ENCODE data around the gene MYPOP.

The MYPOP gene

DNA sequence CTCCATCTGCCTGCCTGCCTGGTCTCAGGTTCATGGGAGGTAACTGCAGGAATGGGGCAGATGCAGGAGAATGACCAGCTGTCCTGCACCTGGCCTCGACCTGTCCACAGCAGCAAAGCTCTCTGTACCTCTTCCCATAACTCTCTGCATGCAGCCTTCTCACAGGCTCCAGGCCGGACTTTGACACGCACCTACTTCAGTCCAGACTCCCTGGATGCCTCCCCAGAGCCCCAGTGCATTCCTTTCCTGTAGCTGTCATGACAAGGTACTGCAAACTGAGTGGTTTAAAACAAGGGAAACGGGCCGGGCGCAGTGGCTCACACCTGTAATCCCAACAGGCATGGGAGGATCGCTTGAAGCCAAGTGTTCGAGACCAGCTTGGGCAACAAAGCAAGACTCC, 8.9 kb upstream of the MYPOP start:
- H3K9me3 ChIP-seq (ENCODE audit: control insufficient read depth in 1 of 2, low read length in 2 of 2) = no peaks in the 10 kb centered on the region
- no peak overlapping the region for H3K4me3 ChIP-seq (ENCODE audit: low read depth in 1 of 2, low read length in 2 of 2)
- no peak overlapping the region for H3K9ac ChIP-seq (ENCODE audit: low read depth in 1 of 2, low read length in 2 of 2)
- peaks cover 0 to 3% of the 10 kb centered on the region in 2 donors for H3K27me3 ChIP-seq (ENCODE audit: control insufficient read depth in 1 of 2, insufficient read depth in 2 of 2, low read length in 2 of 2)
- H3K27ac ChIP-seq (ENCODE audit: low read depth, low read length) = no peak overlapping the region
- H3K4me1 ChIP-seq (ENCODE audit: control insufficient read depth in 1 of 2, insufficient read depth in 2 of 2, low read length in 2 of 2) = no peaks in the 10 kb centered on the region
- no peaks in the 10 kb centered on the region for H3K36me3 ChIP-seq (ENCODE audit: control insufficient read depth in 1 of 2, insufficient read depth in 2 of 2, low read length in 2 of 2)

GRCh38 chr19:45908956-45909355, 6.5 kb upstream of the MYPOP start:
- Histone ChIP-seq H3K9ac (ENCODE audit: low read depth in 1 of 2, low read length in 2 of 2) (no peak overlapping the region), H3K27ac (ENCODE audit: low read depth, low read length) (no peak overlapping the region), H3K27me3 (ENCODE audit: control insufficient read depth in 1 of 2, insufficient read depth in 2 of 2, low read length in 2 of 2) (no peaks in the 10 kb centered on the region), H3K36me3 (ENCODE audit: control insufficient read depth in 1 of 2, insufficient read depth in 2 of 2, low read length in 2 of 2) (no peaks in the 10 kb centered on the region), H3K4me1 (ENCODE audit: control insufficient read depth in 1 of 2, insufficient read depth in 2 of 2, low read length in 2 of 2) (no peaks in the 10 kb centered on the region), H3K4me3 (ENCODE audit: low read depth in 1 of 2, low read length in 2 of 2) (no peak overlapping the region), H3K9me3 (ENCODE audit: control insufficient read depth in 1 of 2, low read length in 2 of 2) (no peaks in the 10 kb centered on the region)

GRCh38 chr19:45906221-45906620, 3.8 kb upstream of the MYPOP start:
- no peaks in the 10 kb centered on the region for H3K27me3 ChIP-seq (ENCODE audit: control insufficient read depth in 1 of 2, insufficient read depth in 2 of 2, low read length in 2 of 2)
- no peaks in the 10 kb centered on the region for H3K36me3 ChIP-seq (ENCODE audit: control insufficient read depth in 1 of 2, insufficient read depth in 2 of 2, low read length in 2 of 2)
- peaks cover 5 to 10% of the 10 kb centered on the region in 2 donors for H3K4me1 ChIP-seq (ENCODE audit: control insufficient read depth in 1 of 2, insufficient read depth in 2 of 2, low read length in 2 of 2)
- H3K9me3 ChIP-seq (ENCODE audit: control insufficient read depth in 1 of 2, low read length in 2 of 2) = no peaks in the 10 kb centered on the region
- no peak overlapping the region for H3K27ac ChIP-seq (ENCODE audit: low read depth, low read length)
- H3K9ac ChIP-seq (ENCODE audit: low read depth in 1 of 2, low read length in 2 of 2) = no peak overlapping the region
- no peak overlapping the region for H3K4me3 ChIP-seq (ENCODE audit: low read depth in 1 of 2, low read length in 2 of 2)

- Histone ChIP-seq H3K9me3 (ENCODE audit: control insufficient read depth in 1 of 2, low read length in 2 of 2) (no peaks in the 10 kb centered on the region), H3K4me3 (ENCODE audit: low read depth in 1 of 2, low read length in 2 of 2) (no peak overlapping the region), H3K27me3 (ENCODE audit: control insufficient read depth in 1 of 2, insufficient read depth in 2 of 2, low read length in 2 of 2) (no peaks in the 10 kb centered on the region), H3K4me1 (ENCODE audit: control insufficient read depth in 1 of 2, insufficient read depth in 2 of 2, low read length in 2 of 2) (peaks cover 12 to 19% of the 10 kb centered on the region in 2 donors), H3K27ac (ENCODE audit: low read depth, low read length) (no peak overlapping the region), H3K9ac (ENCODE audit: low read depth in 1 of 2, low read length in 2 of 2) (no peak overlapping the region), H3K36me3 (ENCODE audit: control insufficient read depth in 1 of 2, insufficient read depth in 2 of 2, low read length in 2 of 2) (no peaks in the 10 kb centered on the region)
These were observed 2.6 kb upstream of the MYPOP start for GRCh38 chr19:45905011-45905410.

DNA sequence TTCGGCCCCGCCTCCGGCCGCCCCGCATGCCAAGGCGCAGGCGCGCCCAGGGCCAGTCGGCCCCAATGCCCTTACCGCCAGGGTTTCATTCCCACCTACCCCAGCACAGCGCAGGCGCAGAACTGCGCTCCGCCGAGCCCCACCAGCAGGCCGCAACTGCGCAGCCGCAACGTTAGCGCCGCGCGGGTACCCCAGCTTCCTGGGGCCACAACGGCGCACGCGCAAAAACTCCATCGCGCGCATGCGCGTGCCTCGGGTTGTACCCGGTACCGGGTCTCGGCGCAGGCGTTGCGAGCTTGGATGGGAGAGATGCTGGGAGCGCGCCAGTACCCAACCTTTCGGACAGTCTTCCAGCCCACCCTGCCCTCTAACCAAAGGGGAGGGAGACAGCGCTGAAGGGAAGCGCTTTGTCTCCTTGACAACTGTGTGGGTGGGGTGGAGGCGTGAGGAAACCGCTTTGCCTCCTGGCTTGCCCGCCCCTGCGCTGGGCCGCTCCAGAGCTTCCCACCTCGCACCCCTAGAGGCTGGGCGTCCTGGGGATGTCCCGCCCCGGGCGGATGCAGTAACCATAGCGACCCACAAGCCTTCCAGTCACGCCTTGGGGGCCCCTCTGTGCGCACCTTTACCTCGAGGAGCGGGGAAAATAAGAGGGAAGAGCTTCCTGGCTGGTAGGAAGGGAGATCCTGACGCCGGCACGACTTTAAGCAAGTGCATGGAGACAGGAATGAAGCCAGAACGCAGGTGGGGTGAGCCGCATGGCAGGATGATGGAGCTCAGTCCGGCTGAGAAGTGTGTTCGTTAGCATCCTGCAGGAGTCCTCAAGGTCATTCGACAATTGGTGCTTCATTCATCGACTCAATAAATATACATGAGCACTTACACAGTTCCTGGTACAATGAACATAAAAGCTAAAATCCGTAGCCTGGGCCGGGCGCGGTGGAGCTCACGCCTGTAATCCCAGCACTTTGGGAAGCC, 525 bp upstream of the MYPOP start:
- H3K27me3 ChIP-seq (ENCODE audit: control insufficient read depth in 1 of 2, insufficient read depth in 2 of 2, low read length in 2 of 2) = no peaks in the 10 kb centered on the region
- H3K4me1 ChIP-seq (ENCODE audit: control insufficient read depth in 1 of 2, insufficient read depth in 2 of 2, low read length in 2 of 2) = peaks cover 12 to 19% of the 10 kb centered on the region in 2 donors
- H3K9me3 ChIP-seq (ENCODE audit: control insufficient read depth in 1 of 2, low read length in 2 of 2) = no peaks in the 10 kb centered on the region
- H3K27ac ChIP-seq (ENCODE audit: low read depth, low read length) = no peak overlapping the region
- H3K9ac ChIP-seq (ENCODE audit: low read depth in 1 of 2, low read length in 2 of 2) = peak overlapping the region; percentile 62 to 91
- H3K36me3 ChIP-seq (ENCODE audit: control insufficient read depth in 1 of 2, insufficient read depth in 2 of 2, low read length in 2 of 2) = peaks cover 6 to 10% of the 10 kb centered on the region in 2 donors
- peak overlapping the region; percentile 92 to 95 for H3K4me3 ChIP-seq (ENCODE audit: low read depth in 1 of 2, low read length in 2 of 2)

- Histone ChIP-seq H3K9me3 (ENCODE audit: control insufficient read depth in 1 of 2, low read length in 2 of 2) (no peaks in the 10 kb centered on the region), H3K27ac (ENCODE audit: low read depth, low read length) (no peak overlapping the region), H3K4me1 (ENCODE audit: control insufficient read depth in 1 of 2, insufficient read depth in 2 of 2, low read length in 2 of 2) (peaks cover 12 to 19% of the 10 kb centered on the region in 2 donors), H3K36me3 (ENCODE audit: control insufficient read depth in 1 of 2, insufficient read depth in 2 of 2, low read length in 2 of 2) (peaks cover 6 to 17% of the 10 kb centered on the region in 2 donors), H3K27me3 (ENCODE audit: control insufficient read depth in 1 of 2, insufficient read depth in 2 of 2, low read length in 2 of 2) (no peaks in the 10 kb centered on the region), H3K9ac (ENCODE audit: low read depth in 1 of 2, low read length in 2 of 2) (no peak overlapping the region), H3K4me3 (ENCODE audit: low read depth in 1 of 2, low read length in 2 of 2) (peak overlapping the region; percentile 85 to 88)
These were observed 941 bp downstream of the MYPOP start for GRCh38 chr19:45901432-45901911.

GRCh38 chr19:45900738-45901431, 1.5 kb downstream of the MYPOP start:
- Histone ChIP-seq H3K27me3 (ENCODE audit: control insufficient read depth in 1 of 2, insufficient read depth in 2 of 2, low read length in 2 of 2) (no peaks in the 10 kb centered on the region), H3K4me1 (ENCODE audit: control insufficient read depth in 1 of 2, insufficient read depth in 2 of 2, low read length in 2 of 2) (peaks cover 12 to 19% of the 10 kb centered on the region in 2 donors), H3K4me3 (ENCODE audit: low read depth in 1 of 2, low read length in 2 of 2) (peak overlapping the region; percentile 85 to 88), H3K27ac (ENCODE audit: low read depth, low read length) (no peak overlapping the region), H3K9ac (ENCODE audit: low read depth in 1 of 2, low read length in 2 of 2) (no peak overlapping the region), H3K36me3 (ENCODE audit: control insufficient read depth in 1 of 2, insufficient read depth in 2 of 2, low read length in 2 of 2) (peaks cover 6 to 17% of the 10 kb centered on the region in 2 donors), H3K9me3 (ENCODE audit: control insufficient read depth in 1 of 2, low read length in 2 of 2) (no peaks in the 10 kb centered on the region)

DNA sequence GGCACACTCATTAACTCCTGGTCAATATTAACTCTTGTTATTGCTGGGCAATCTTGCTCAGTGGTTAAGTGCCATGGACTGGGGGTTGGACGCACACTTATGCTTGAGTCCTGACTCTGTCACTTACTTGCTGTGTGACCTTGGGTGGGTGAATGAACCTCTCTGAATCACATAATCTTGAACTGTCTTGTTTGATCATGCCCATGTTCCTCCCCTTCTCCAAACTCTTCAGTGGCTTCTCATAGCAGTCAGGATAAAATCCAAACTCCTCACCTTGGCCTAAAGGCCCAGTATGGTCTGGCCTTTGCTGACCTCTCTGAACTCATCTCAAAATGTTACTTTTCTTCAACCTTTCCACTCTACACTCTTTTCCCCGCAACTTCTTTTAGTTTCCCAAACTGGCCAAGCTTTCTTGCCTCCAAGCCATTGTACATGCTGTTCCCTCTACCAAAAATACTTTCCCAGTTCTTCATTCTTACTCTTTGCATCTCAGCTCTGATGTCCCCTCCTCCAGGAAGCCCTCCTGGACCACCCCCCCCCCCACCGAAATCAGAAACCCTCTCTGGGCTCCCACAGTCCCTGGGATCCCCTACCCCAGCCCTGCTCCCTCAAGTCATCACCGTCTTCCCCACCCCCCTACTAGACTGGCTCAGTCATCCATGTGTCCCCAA, 2.4 kb downstream of the MYPOP start:
- Histone ChIP-seq H3K27ac (ENCODE audit: low read depth, low read length) (no peak overlapping the region), H3K27me3 (ENCODE audit: control insufficient read depth in 1 of 2, insufficient read depth in 2 of 2, low read length in 2 of 2) (no peaks in the 10 kb centered on the region), H3K4me3 (ENCODE audit: low read depth in 1 of 2, low read length in 2 of 2) (no peak overlapping the region), H3K9me3 (ENCODE audit: control insufficient read depth in 1 of 2, low read length in 2 of 2) (no peaks in the 10 kb centered on the region), H3K9ac (ENCODE audit: low read depth in 1 of 2, low read length in 2 of 2) (no peak overlapping the region), H3K4me1 (ENCODE audit: control insufficient read depth in 1 of 2, insufficient read depth in 2 of 2, low read length in 2 of 2) (peaks cover 12 to 19% of the 10 kb centered on the region in 2 donors), H3K36me3 (ENCODE audit: control insufficient read depth in 1 of 2, insufficient read depth in 2 of 2, low read length in 2 of 2) (peaks cover 6 to 20% of the 10 kb centered on the region in 2 donors)

DNA sequence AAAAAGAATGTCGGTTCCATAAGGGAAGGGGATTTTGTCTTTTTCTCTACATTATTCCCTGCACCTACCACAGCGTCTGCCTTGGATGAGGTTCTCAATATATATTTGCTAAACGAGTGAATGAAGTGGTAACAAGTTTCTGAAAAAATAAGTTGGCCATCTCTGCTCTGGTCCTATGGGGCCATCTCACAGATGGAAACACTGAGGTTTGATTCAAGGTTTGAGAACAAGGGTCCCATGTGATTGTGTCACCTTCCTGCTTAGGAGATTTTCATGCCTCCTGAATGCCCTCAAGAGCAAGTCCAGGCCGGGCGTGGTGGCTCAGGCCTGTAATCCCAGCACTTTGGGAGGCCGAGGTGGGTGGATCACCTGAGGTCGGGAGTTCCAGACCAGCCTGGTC, 3.2 kb downstream of the MYPOP start:
- Histone ChIP-seq H3K4me3 (ENCODE audit: low read depth in 1 of 2, low read length in 2 of 2) (no peak overlapping the region), H3K9ac (ENCODE audit: low read depth in 1 of 2, low read length in 2 of 2) (no peak overlapping the region), H3K4me1 (ENCODE audit: control insufficient read depth in 1 of 2, insufficient read depth in 2 of 2, low read length in 2 of 2) (peaks cover 12 to 19% of the 10 kb centered on the region in 2 donors), H3K27me3 (ENCODE audit: control insufficient read depth in 1 of 2, insufficient read depth in 2 of 2, low read length in 2 of 2) (no peaks in the 10 kb centered on the region), H3K36me3 (ENCODE audit: control insufficient read depth in 1 of 2, insufficient read depth in 2 of 2, low read length in 2 of 2) (peaks cover 6 to 20% of the 10 kb centered on the region in 2 donors), H3K9me3 (ENCODE audit: control insufficient read depth in 1 of 2, low read length in 2 of 2) (no peaks in the 10 kb centered on the region), H3K27ac (ENCODE audit: low read depth, low read length) (no peak overlapping the region)
